IMR-90 (cell line): Measurements from ENCODE around the gene MARCHF2. TPM values are rescaled to one million over a fixed set of nuclear protein-coding genes. Genes with fewer than 3 reads are reported as not detected.

Experiments used
- ATAC-seq: fragments of 200-7000 bp; cut with Tn5 transposase; 2 replicates; pipeline ENCODE4 v1.9.1; 2020; ENCODE audit warnings: low read depth, mild to moderate bottlenecking, moderate library complexity
- BruUV-seq: library from RNA; stranded (reverse); fragments of 400-500 nt; replicated peaks from 2 replicates; lab custom pipeline; 2021; lab: Mats Ljungman, UMichigan
- CTCF ChIA-PET: fragments of 300-600 bp; formaldehyde crosslinking; extraction: SDS; loops from one replicate; lab custom pipeline; 2021; ENCODE audit warnings: antibody characterized with exemption; lab: Yijun Ruan, JAX
- POLR2A ChIA-PET: fragments of 300-600 bp; sonication (Branson Sonifier 250); formaldehyde crosslinking; loops from one replicate; lab custom pipeline; 2022; ENCODE audit warnings: antibody characterized with exemption; ENCODE audit not compliant: unreplicated experiment; lab: Charles Lee
- DNase-seq: peaks from one replicate; pipeline ENCODE4 v3.0.0; 2013
- H2AFZ ChIP-seq: replicated peaks from 2 replicates; pipeline ENCODE3; 2013; ENCODE audit warnings: low read length, mild to moderate bottlenecking; ENCODE audit not compliant: poor library complexity
- H2AK5ac ChIP-seq: 2 replicates; pipeline ENCODE4 v1.6.1; 2013; ENCODE audit warnings: low read depth, low read length, inconsistent platforms
- H2AK9ac ChIP-seq: replicated peaks from 2 replicates; pipeline ENCODE3; 2013; ENCODE audit warnings: mild to moderate bottlenecking, low read depth, low read length, moderate library complexity; ENCODE audit not compliant: poor library complexity
- H2BK120ac ChIP-seq: 2 replicates; pipeline ENCODE4 v1.6.1; 2013; ENCODE audit warnings: low read depth, low read length, inconsistent platforms
- H2BK15ac ChIP-seq: 3 replicates; pipeline ENCODE4 v1.6.1; 2013; ENCODE audit warnings: low read depth, low read length, inconsistent platforms
- H2BK20ac ChIP-seq: 2 replicates; pipeline ENCODE4 v1.6.1; 2013; ENCODE audit warnings: low read depth, mild to moderate bottlenecking, inconsistent platforms, low read length, moderate library complexity
- H2BK5ac ChIP-seq: 2 replicates; pipeline ENCODE4 v1.6.1; 2013; ENCODE audit warnings: mild to moderate bottlenecking, low read depth, low read length, inconsistent platforms; ENCODE audit not compliant: poor library complexity, severe bottlenecking
- H3K14ac ChIP-seq: replicated peaks from 2 replicates; pipeline ENCODE4 v1.6.1; 2013; ENCODE audit warnings: low read depth, low read length, inconsistent platforms
- H3K18ac ChIP-seq: 2 replicates; pipeline ENCODE4 v1.6.1; 2013; ENCODE audit warnings: low read depth, low read length, control low read depth
- H3K23ac ChIP-seq: 2 replicates; pipeline ENCODE4 v1.6.1; 2013; ENCODE audit warnings: low read depth, low read length, inconsistent platforms
- H3K27ac ChIP-seq: 2 replicates; pipeline ENCODE4 v1.5.1; 2013; ENCODE audit warnings: mild to moderate bottlenecking, control low read depth, low read length; ENCODE audit not compliant: insufficient read depth
- H3K27me3 ChIP-seq: 2 replicates; pipeline ENCODE4 v1.6.1; 2013; ENCODE audit warnings: low read length; ENCODE audit not compliant: control insufficient read depth, insufficient read depth
- H3K36me3 ChIP-seq: 2 replicates; pipeline ENCODE4 v1.6.1; 2013; ENCODE audit warnings: low read length, mixed read lengths; ENCODE audit not compliant: control insufficient read depth, insufficient read depth
- H3K4ac ChIP-seq: 2 replicates; pipeline ENCODE4 v1.6.1; 2013; ENCODE audit warnings: low read depth, low read length, inconsistent platforms
- H3K4me1 ChIP-seq: 2 replicates; pipeline ENCODE4 v1.6.1; 2013; ENCODE audit warnings: low read length, mixed read lengths; ENCODE audit not compliant: control insufficient read depth, insufficient read depth
- H3K4me2 ChIP-seq: 2 replicates; pipeline ENCODE4 v1.6.1; 2013; ENCODE audit warnings: low read depth, mild to moderate bottlenecking, control low read depth, low read length, moderate library complexity
- H3K4me3 ChIP-seq: 2 replicates; pipeline ENCODE4 v1.5.1; 2013; ENCODE audit warnings: low read depth, mild to moderate bottlenecking, control low read depth, low read length, moderate library complexity; ENCODE audit not compliant: insufficient read depth
- H3K56ac ChIP-seq: 2 replicates; pipeline ENCODE4 v1.6.1; 2013; ENCODE audit warnings: low read length, inconsistent platforms; ENCODE audit not compliant: insufficient read depth; ENCODE audit errors: extremely low read depth
- H3K79me1 ChIP-seq, 2 experiments: 2 replicates each; pipeline ENCODE4 v1.6.1; 2013; ENCODE audit warnings: low read length in 2 of 2, inconsistent platforms in 1 of 2, low read depth in 1 of 2
- H3K9ac ChIP-seq: 2 replicates; pipeline ENCODE4 v1.6.1; 2013; ENCODE audit warnings: low read depth, low read length, control low read depth
- H3K9me1 ChIP-seq: 2 replicates; pipeline ENCODE4 v1.6.1; 2013; ENCODE audit warnings: low read length, inconsistent platforms; ENCODE audit not compliant: insufficient read depth
- H3K9me3 ChIP-seq: 2 replicates; pipeline ENCODE4 v1.6.1; 2013; ENCODE audit warnings: low read length; ENCODE audit not compliant: control insufficient read depth, insufficient read depth
- H4K20me1 ChIP-seq: 2 replicates; pipeline ENCODE4 v1.6.1; 2013; ENCODE audit warnings: low read length, inconsistent platforms; ENCODE audit not compliant: insufficient read depth
- H4K5ac ChIP-seq: 2 replicates; pipeline ENCODE4 v1.6.1; 2013; ENCODE audit warnings: mild to moderate bottlenecking, low read depth, low read length, control low read depth
- H4K8ac ChIP-seq, 2 experiments: 2 replicates each; pipeline ENCODE4 v1.6.1; 2013; ENCODE audit warnings: low read depth in 2 of 2, low read length in 2 of 2, control low read depth in 1 of 2, inconsistent platforms in 1 of 2
- H4K91ac ChIP-seq: 2 replicates; pipeline ENCODE4 v1.6.1; 2013; ENCODE audit warnings: low read depth, low read length, inconsistent platforms; ENCODE audit not compliant: insufficient read depth
- BHLHE40 ChIP-seq: fragments of 150-350 bp; IDR thresholded peaks from 2 replicates; pipeline ENCODE4 v1.6.1; 2016; ENCODE audit warnings: mild to moderate bottlenecking, low read depth, low read length
- CEBPB ChIP-seq: IDR thresholded peaks from 2 replicates; pipeline ENCODE4 v1.6.1; 2012; ENCODE audit warnings: low read depth, low read length, improper control_type of control experiment
- CHD1 ChIP-seq: IDR thresholded peaks from 2 replicates; pipeline ENCODE4 v1.6.1; 2012; ENCODE audit warnings: low read depth, low read length, improper control_type of control experiment
- FOS ChIP-seq: fragments of 150-350 bp; IDR thresholded peaks from 2 replicates; pipeline ENCODE4 v1.6.1; 2016; ENCODE audit warnings: low read depth, low read length
- MAFK ChIP-seq: IDR thresholded peaks from 2 replicates; pipeline ENCODE4 v1.6.1; 2012; ENCODE audit warnings: low read depth, low read length, improper control_type of control experiment
- MAZ ChIP-seq: IDR thresholded peaks from 2 replicates; pipeline ENCODE4 v1.6.1; 2012; ENCODE audit warnings: low read depth, mild to moderate bottlenecking, low read length, improper control_type of control experiment, moderate library complexity, borderline replicate concordance
- MXI1 ChIP-seq: IDR thresholded peaks from 2 replicates; pipeline ENCODE4 v1.6.1; 2012; ENCODE audit warnings: low read depth, mild to moderate bottlenecking, low read length, moderate library complexity, borderline replicate concordance
- NFE2L2 ChIP-seq: fragments of 150-350 bp; IDR thresholded peaks from 2 replicates; pipeline ENCODE4 v1.6.1; 2016; ENCODE audit warnings: low read depth, mild to moderate bottlenecking, low read length
- POLR2A ChIP-seq: IDR thresholded peaks from 2 replicates; pipeline ENCODE4 v1.6.1; 2012; ENCODE audit warnings: mild to moderate bottlenecking, low read depth, low read length
- RAD21 ChIP-seq: IDR thresholded peaks from 2 replicates; pipeline ENCODE4 v1.6.1; 2012; ENCODE audit warnings: low read length, improper control_type of control experiment
- RCOR1 ChIP-seq: IDR thresholded peaks from 2 replicates; pipeline ENCODE4 v1.6.1; 2012; ENCODE audit warnings: mild to moderate bottlenecking, low read length, improper control_type of control experiment; ENCODE audit not compliant: insufficient replicate concordance
- RFX5 ChIP-seq: IDR thresholded peaks from 2 replicates; pipeline ENCODE4 v1.8.0; 2012; ENCODE audit warnings: low read depth, mild to moderate bottlenecking, low read length, moderate library complexity
- SMC3 ChIP-seq: fragments of 150-350 bp; IDR thresholded peaks from 2 replicates; pipeline ENCODE4 v1.6.1; 2016; ENCODE audit warnings: low read depth, mild to moderate bottlenecking, antibody characterized with exemption, low read length, moderate library complexity
- WGBS, 2 experiments: methylation state at CpG; one replicate each; pipeline versions ENCODE4 v1.1.5 to v1.1.7; 2013; ENCODE audit warnings: missing lambda C conversion rate in 2 of 2; ENCODE audit not compliant: insufficient read length in 1 of 2; ENCODE audit errors: extremely low coverage in 2 of 2; 5-methylcytosine and 5-hydroxymethylcytosine counted together
- dilution Hi-C: fragments of 300-500 bp; cut with HindIII; formaldehyde crosslinking; loops from one replicate; pipeline ENCODE4 v1.14.3; 2018; ENCODE audit warnings: low sequenced_read_pairs; ENCODE audit not compliant: unreplicated experiment
- in situ Hi-C: fragments of 300-500 bp; cut with MboI; formaldehyde crosslinking; loops from 3 replicates; pipeline ENCODE4 v1.14.3; 2019; ENCODE audit warnings: low sequenced_read_pairs, inconsistent platforms, mixed read lengths
- intact Hi-C: fragments of 100-400 bp; cut with micrococcal nuclease; formaldehyde crosslinking; loops from 2 replicates; pipeline ENCODE4 v1.10.0; 2022
- polyA plus RNA-seq, 3 experiments: library from polyadenylated mRNA; depleted of rRNA; stranded (reverse); fragments of >200 nt; gene quantifications; 2 replicates each; pipeline ENCODE4 v1.2.3, GENCODE V29; 2012; ENCODE audit warnings: low replicate concordance in 1 of 3
- total RNA-seq: library from RNA; depleted of rRNA; stranded (reverse); fragments of >200 nt; gene quantifications from 2 replicates; pipeline ENCODE4 v1.2.3, GENCODE V29; 2012
- TF ChIP-seq, protein P1 (sequence below): conservative IDR thresholded peaks from 2 replicates; pipeline ENCODE4 v1.5.1; 2012; ENCODE audit warnings: mild to moderate bottlenecking, low read depth, low read length, improper control_type of control experiment
- TF ChIP-seq, protein P2 (sequence below): fragments of 150-350 bp; IDR thresholded peaks from 2 replicates; pipeline ENCODE4 v1.6.1; 2016; ENCODE audit warnings: low read depth, mild to moderate bottlenecking, low read length, moderate library complexity, borderline replicate concordance

MARCHF2 gene
- total and polyA plus RNA-seq, 2 of the 4 experiments (the other 2 are of a cell fraction), result 33.8 to 58.8 TPM

DNA sequence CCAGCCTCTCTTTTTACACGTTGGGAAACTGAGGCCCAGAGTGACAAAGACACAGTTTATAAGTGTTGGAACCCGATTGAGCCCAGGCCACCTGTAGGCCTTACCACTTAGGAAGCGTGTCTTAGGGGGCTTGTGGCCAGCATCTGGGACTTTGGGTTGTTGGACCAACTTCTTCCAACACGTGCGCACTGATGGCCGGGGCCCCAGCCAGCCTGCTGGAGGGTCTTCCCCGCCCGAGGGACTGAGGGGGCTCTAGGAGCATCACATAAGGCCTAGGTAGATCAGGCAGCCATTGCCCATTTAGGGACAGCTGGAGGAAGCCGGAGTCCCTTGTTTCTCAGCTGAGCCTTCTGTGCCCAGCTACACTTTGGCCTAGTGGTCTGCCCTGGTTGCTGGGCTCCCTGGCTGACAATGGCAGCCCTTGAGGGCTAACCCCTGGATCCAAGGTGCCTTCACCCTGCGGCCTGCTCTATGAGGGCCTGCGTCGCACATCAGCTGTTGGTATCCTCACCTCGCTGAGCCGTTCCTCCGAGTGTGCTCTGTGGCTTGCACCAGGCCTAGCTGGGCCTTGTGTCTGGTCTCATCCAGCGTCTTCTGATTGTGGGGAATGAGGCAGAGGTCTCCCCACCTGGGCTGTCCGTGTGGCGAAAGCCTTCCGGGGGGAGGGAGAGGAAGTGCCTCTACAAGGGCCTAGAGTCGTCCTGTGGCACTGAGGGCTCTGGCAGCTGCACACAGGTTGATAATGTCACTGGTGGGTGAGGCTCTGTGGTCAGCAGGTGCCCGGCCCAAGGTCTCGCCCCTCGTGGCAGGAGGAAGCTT, 21.7 kb upstream of the MARCHF2 start:
- Histone ChIP-seq H2BK15ac (no peak overlapping the region), H3K14ac (no peak overlapping the region), H3K9ac (no peak overlapping the region), H3K9me1 (peaks cover 25% of the 10 kb centered on the region), H2BK20ac (no peak overlapping the region), H3K4ac (no peak overlapping the region), H3K56ac (no peak overlapping the region), H2AK5ac (peak overlapping the region; percentile 33; the same call in 1 of the 2 replicates), H4K20me1 (peaks cover 52% of the 10 kb centered on the region), H2AFZ (no peak overlapping the region), H3K27ac (no peak overlapping the region), H3K36me3 (no peaks in the 10 kb centered on the region), H4K91ac (no peak overlapping the region), H2BK5ac (no peak overlapping the region), H3K18ac (no peak overlapping the region), H3K4me3 (peak overlapping the region; percentile 72; the same call in 1 of the 2 replicates), H3K4me1 (peaks cover 16% of the 10 kb centered on the region), H3K27me3 (no peaks in the 10 kb centered on the region), H3K9me3 (no peaks in the 10 kb centered on the region), H2BK120ac (no peak overlapping the region), H3K79me1 (peaks cover 26 to 58% of the 10 kb centered on the region in 2 experiments), H3K23ac (no peak overlapping the region), H3K4me2 (peak overlapping the region; percentile 77), H4K5ac (no peak overlapping the region), H4K8ac (no peak overlapping the region), H2AK9ac (peak overlapping the region; percentile 67)
- ChIA-PET POLR2A (interaction anchor here (0.6 to 1.0 kb wide), 2 partner anchors 30 to 463 kb away, joined by 4 to 5 read pairs; no protein-coding TSS in a partner anchor), CTCF (no interaction called here)
- dilution Hi-C loops, result no loop called here
- no TSS peak for BruUV-seq
- in situ Hi-C loops, result no loop called here
- ATAC-seq, result no peak
- 90% methylated on average over 12 of the region's 23 CpGs; no CpG with 5 or more reads in 1 of the 2 experiments for WGBS, 2 experiments
- intact Hi-C loops, result no loop called here
- no peak for DNase-seq
- TF ChIP-seq, protein P1, sequence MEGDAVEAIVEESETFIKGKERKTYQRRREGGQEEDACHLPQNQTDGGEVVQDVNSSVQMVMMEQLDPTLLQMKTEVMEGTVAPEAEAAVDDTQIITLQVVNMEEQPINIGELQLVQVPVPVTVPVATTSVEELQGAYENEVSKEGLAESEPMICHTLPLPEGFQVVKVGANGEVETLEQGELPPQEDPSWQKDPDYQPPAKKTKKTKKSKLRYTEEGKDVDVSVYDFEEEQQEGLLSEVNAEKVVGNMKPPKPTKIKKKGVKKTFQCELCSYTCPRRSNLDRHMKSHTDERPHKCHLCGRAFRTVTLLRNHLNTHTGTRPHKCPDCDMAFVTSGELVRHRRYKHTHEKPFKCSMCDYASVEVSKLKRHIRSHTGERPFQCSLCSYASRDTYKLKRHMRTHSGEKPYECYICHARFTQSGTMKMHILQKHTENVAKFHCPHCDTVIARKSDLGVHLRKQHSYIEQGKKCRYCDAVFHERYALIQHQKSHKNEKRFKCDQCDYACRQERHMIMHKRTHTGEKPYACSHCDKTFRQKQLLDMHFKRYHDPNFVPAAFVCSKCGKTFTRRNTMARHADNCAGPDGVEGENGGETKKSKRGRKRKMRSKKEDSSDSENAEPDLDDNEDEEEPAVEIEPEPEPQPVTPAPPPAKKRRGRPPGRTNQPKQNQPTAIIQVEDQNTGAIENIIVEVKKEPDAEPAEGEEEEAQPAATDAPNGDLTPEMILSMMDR, result no peak
- TF ChIP-seq MAZ, result no peak
- no peak for TF ChIP-seq RCOR1
- no peak for TF ChIP-seq CEBPB
- TF ChIP-seq, protein P2, sequence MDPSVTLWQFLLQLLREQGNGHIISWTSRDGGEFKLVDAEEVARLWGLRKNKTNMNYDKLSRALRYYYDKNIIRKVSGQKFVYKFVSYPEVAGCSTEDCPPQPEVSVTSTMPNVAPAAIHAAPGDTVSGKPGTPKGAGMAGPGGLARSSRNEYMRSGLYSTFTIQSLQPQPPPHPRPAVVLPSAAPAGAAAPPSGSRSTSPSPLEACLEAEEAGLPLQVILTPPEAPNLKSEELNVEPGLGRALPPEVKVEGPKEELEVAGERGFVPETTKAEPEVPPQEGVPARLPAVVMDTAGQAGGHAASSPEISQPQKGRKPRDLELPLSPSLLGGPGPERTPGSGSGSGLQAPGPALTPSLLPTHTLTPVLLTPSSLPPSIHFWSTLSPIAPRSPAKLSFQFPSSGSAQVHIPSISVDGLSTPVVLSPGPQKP, result no peak
- TF ChIP-seq RAD21, result no peak
- no peak for TF ChIP-seq SMC3
- no peak for TF ChIP-seq MXI1
- TF ChIP-seq NFE2L2, result no peak
- no peak for TF ChIP-seq RFX5
- no peak for TF ChIP-seq CHD1
- TF ChIP-seq BHLHE40, result no peak
- no peak for TF ChIP-seq FOS
- no peak for TF ChIP-seq MAFK
- no peak for TF ChIP-seq POLR2A
